Transverse colon (tissue), 4 donors: Measurements from ENCODE around the gene ZNF343.

Experiments
- EP300 ChIP-seq: sonication (generic); formaldehyde crosslinking; IDR thresholded peaks from one replicate; pipeline ENCODE4 v1.6.1; 2017; ENCODE audit warnings: antibody characterized with exemption, low read depth
- POLR2A ChIP-seq: fragments of 450-650 bp; IDR thresholded peaks from one replicate; pipeline ENCODE4 v1.6.1; 2016; ENCODE audit warnings: antibody characterized with exemption, mild to moderate bottlenecking, moderate library complexity
- POLR2AphosphoS5 ChIP-seq, 3 donors: sonication (generic); formaldehyde crosslinking; IDR thresholded peaks; one replicate each; pipeline ENCODE4 v1.6.1; 2016; ENCODE audit warnings: antibody characterized with exemption in 3 of 3
- TF ChIP-seq, protein P1 (sequence below), 5 experiments: fragments of 200-600 bp in 3 of 5; fragments of 450-650 bp in 2 of 5; sonication (generic) in 3 of 5; IDR thresholded peaks; 1 replicate in 2 of 5; 2 replicates in 3 of 5; pipeline ENCODE4 v1.5.1; 2016 to 2017; ENCODE audit warnings: antibody characterized with exemption in 5 of 5, inconsistent platforms in 3 of 5, mild to moderate bottlenecking in 2 of 5, moderate library complexity in 1 of 5

DNA sequence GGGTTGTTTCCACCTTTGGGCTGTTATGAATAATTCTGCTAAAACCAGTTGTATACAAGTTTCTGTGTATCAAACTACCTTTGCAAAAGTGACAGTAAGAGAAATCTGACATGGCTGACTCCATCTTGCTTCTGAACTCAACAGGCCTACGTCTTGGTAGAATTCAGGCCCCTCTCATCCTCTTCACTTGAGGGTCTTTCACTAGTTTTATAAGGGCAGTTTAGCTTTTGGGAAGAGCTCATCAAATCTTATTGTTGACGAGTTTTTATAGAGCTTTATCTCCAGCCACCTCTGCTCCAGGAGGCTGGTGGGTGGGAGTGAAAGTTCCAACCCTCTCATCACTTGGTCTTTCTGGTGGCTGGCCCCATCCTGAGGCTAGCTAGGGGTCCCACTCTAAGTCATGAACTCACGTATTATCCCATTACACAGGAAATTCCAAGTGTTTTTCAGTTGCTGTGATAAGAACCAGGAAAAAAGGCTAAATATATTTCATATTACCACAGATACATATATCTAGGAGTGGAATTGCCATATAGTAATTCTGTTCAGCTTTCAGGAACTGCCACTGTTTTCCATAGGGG lies 49.7 kb downstream of the ZNF343 start:
- TF ChIP-seq POLR2A (no peak), EP300 (no peak), POLR2AphosphoS5 (IDR thresholded peaks at IDR 0.05) (no peak)
- TF ChIP-seq, protein P1, sequence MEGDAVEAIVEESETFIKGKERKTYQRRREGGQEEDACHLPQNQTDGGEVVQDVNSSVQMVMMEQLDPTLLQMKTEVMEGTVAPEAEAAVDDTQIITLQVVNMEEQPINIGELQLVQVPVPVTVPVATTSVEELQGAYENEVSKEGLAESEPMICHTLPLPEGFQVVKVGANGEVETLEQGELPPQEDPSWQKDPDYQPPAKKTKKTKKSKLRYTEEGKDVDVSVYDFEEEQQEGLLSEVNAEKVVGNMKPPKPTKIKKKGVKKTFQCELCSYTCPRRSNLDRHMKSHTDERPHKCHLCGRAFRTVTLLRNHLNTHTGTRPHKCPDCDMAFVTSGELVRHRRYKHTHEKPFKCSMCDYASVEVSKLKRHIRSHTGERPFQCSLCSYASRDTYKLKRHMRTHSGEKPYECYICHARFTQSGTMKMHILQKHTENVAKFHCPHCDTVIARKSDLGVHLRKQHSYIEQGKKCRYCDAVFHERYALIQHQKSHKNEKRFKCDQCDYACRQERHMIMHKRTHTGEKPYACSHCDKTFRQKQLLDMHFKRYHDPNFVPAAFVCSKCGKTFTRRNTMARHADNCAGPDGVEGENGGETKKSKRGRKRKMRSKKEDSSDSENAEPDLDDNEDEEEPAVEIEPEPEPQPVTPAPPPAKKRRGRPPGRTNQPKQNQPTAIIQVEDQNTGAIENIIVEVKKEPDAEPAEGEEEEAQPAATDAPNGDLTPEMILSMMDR (IDR thresholded peaks at IDR 0.05) = no peak
